Stomach (tissue), 4 donors: ENCODE measurements around the gene TEAD3.

Source experiments
- CTCF ChIP-seq, 7 experiments: fragments of 450-650 bp in 4 of 7; fragments of 200-600 bp in 3 of 7; sonication (generic) in 3 of 7; IDR thresholded peaks; one replicate each; pipeline ENCODE4 v1.5.1; 2016 to 2019; ENCODE audit warnings: antibody characterized with exemption in 7 of 7, control low read depth in 2 of 7, mild to moderate bottlenecking in 1 of 7
- POLR2A ChIP-seq, 4 donors: fragments of 450-650 bp; IDR thresholded peaks; one replicate each; pipeline ENCODE4 v1.6.1; 2016; ENCODE audit warnings: antibody characterized with exemption in 4 of 4, control low read depth in 2 of 4, mild to moderate bottlenecking in 1 of 4, moderate library complexity in 1 of 4

- TF ChIP-seq CTCF (IDR thresholded peaks at IDR 0.05): no peak
- no peak for TF ChIP-seq POLR2A (IDR thresholded peaks at IDR 0.05)
Observed at GRCh38 chr6:35436071-35436857, 60.6 kb downstream of the TEAD3 start.
